ENCODE data around the gene FOXP1.

GRCh38 chr3:71109977-71110285 is 473.6 kb downstream of the FOXP1 start:
- TF ChIP-seq CTCF (IDR thresholded peaks at IDR 0.05) (no peak), POLR2A (IDR thresholded peaks at IDR 0.05) (no peak)
